ENCODE results near the gene SIDT2. TPM values are rescaled to one million over a fixed set of nuclear protein-coding genes. Genes with fewer than 3 reads are reported as not detected.

SIDT2 gene
- total RNA-seq, 1 experiment from 2014 or later, result 27.6 TPM

GRCh38 chr11:117223741-117224689, 45.5 kb downstream of the SIDT2 start:
- H3K27ac Mint-ChIP-seq, result no peak overlapping the region
- peaks cover 3% of the 10 kb centered on the region; the same call in 1 of the 2 replicates for H3K4me1 Mint-ChIP-seq
- H3K4me3 Mint-ChIP-seq, result no peak overlapping the region
- DNase-seq (ENCODE audit: low spot score) (no peak), ATAC-seq (no peak)
- H3K36me3 Mint-ChIP-seq, result peaks cover 8% of the 10 kb centered on the region; the same call in 1 of the 2 replicates
- no peak for TF ChIP-seq FOXK1 (CRISPR knock-in tag; IDR thresholded peaks at IDR 0.05)
- TF ChIP-seq, protein P1, sequence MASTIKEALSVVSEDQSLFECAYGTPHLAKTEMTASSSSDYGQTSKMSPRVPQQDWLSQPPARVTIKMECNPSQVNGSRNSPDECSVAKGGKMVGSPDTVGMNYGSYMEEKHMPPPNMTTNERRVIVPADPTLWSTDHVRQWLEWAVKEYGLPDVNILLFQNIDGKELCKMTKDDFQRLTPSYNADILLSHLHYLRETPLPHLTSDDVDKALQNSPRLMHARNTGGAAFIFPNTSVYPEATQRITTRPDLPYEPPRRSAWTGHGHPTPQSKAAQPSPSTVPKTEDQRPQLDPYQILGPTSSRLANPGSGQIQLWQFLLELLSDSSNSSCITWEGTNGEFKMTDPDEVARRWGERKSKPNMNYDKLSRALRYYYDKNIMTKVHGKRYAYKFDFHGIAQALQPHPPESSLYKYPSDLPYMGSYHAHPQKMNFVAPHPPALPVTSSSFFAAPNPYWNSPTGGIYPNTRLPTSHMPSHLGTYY (CRISPR knock-in tag; IDR thresholded peaks at IDR 0.05), result no peak
- TF ChIP-seq, protein P2, sequence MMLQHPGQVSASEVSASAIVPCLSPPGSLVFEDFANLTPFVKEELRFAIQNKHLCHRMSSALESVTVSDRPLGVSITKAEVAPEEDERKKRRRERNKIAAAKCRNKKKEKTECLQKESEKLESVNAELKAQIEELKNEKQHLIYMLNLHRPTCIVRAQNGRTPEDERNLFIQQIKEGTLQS (CRISPR knock-in tag; conservative IDR thresholded peaks at IDR 0.05), result no peak
- TF ChIP-seq FOXJ3 (CRISPR knock-in tag; IDR thresholded peaks at IDR 0.05; ENCODE audit: borderline replicate concordance), result no peak
- no peak for TF ChIP-seq SMAD4 (CRISPR knock-in tag; IDR thresholded peaks at IDR 0.05)
- no peak for TF ChIP-seq GRHL2 (CRISPR knock-in tag; IDR thresholded peaks at IDR 0.05; ENCODE audit: insufficient replicate concordance, severe bottlenecking)
- no peak for TF ChIP-seq NFE2L1 (CRISPR knock-in tag; IDR thresholded peaks at IDR 0.05)
- no peak for TF ChIP-seq CREM (CRISPR knock-in tag; IDR thresholded peaks at IDR 0.05)
- no peak for TF ChIP-seq EMX1 (CRISPR knock-in tag; IDR thresholded peaks at IDR 0.05)
- no peak for TF ChIP-seq AR (CRISPR knock-in tag; IDR thresholded peaks at IDR 0.05)
- no peak for TF ChIP-seq ESRRA (CRISPR knock-in tag; IDR thresholded peaks at IDR 0.05; ENCODE audit: borderline replicate concordance)
- CTCF ChIA-PET, result interaction anchor here (6.2 kb wide), 1 partner anchor 45 kb away, joined by 68 read pairs; the partner anchor contains the start of gene SIDT2
- POLR2A ChIA-PET, result no interaction called here
- H3K27me3 Mint-ChIP-seq (ENCODE audit: low read depth), result no peaks in the 10 kb centered on the region
- no peaks in the 10 kb centered on the region for H3K9me3 Mint-ChIP-seq

DNA sequence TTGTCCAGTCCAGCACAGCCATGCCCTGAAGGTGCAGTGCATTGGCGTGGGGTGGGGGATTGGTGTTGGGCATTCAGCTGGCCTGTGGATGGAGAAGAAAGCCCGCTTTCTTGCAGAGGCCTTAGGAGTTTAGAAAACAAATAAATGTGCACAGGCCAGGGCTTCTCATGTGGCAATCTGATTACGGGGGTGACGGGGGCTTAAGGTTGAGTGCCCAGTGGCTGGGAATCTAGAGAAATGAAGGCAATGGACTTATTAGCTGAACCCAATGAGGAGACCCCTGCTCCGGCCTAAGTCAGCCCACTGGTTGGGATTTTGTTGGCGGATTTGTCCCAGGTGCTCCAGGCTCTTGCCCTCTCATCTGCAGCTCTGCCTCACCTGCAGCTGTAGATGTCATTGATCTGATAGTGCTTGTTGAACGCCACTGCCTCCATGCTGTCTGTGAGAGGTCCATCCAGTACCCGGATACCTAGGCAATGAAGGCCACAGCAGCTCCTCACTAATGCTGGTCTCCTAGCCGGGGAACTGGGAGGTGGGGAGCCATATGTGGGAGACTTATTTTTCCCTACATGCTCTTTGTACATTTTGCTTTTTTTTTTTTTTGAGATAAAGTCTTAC, 47.1 kb downstream of the SIDT2 start:
- no peak overlapping the region for H3K27ac Mint-ChIP-seq
- no peak for DNase-seq (ENCODE audit: low spot score)
- CTCF ChIA-PET, result interaction anchor here (0.6 to 6.2 kb wide), 12 partner anchors 10 to 102 kb away, joined by 3 to 68 read pairs (median 4); partner anchors contain the start of genes CEP164, PAFAH1B2, SIDT2 and TAGLN
- H3K9me3 Mint-ChIP-seq, result no peaks in the 10 kb centered on the region
- TF ChIP-seq CREM (CRISPR knock-in tag; IDR thresholded peaks at IDR 0.05) (no peak), USF2 (CRISPR knock-in tag; IDR thresholded peaks at IDR 0.05) (no peak)
- peaks cover 5% of the 10 kb centered on the region; the same call in 1 of the 2 replicates for H3K36me3 Mint-ChIP-seq
- peaks cover 4% of the 10 kb centered on the region for H3K4me1 Mint-ChIP-seq
- no peak for ATAC-seq
- H3K4me3 Mint-ChIP-seq, result no peak overlapping the region
- no peaks in the 10 kb centered on the region for H3K27me3 Mint-ChIP-seq (ENCODE audit: low read depth)
- POLR2A ChIA-PET, result interaction anchor here (1.5 kb wide), 1 partner anchor 48 kb away, joined by 4 read pairs; the partner anchor contains the start of gene SIDT2

All from WTC11 (cell line).